Mucosa of descending colon (tissue), 3 donors: ENCODE measurements around the gene COA4. TPM values are rescaled to one million over a fixed set of nuclear protein-coding genes. Genes with fewer than 3 reads are reported as not detected.
"Not testable (repeated sequence)": the region's sequence is repeated elsewhere in the genome, so short reads cannot be mapped to it uniquely, and the experiment has no call there.

Experiments
- ATAC-seq: fragments of 200-7000 bp; cut with Tn5 transposase; one replicate; pipeline ENCODE4 v1.9.1; 2020; ENCODE audit warnings: mild to moderate bottlenecking, moderate library complexity
- DNase-seq, 3 donors: peaks; one replicate each; pipeline ENCODE4 v3.0.0-alpha.2; 2020
- H3K36me3 ChIP-seq: fragments of 200-600 bp; one replicate; pipeline ENCODE4 v1.8.0; 2021; ENCODE audit warnings: low read depth, mild to moderate bottlenecking
- H3K4me1 ChIP-seq: fragments of 200-600 bp; one replicate; pipeline ENCODE4 v1.8.0; 2021; ENCODE audit warnings: low read depth, mild to moderate bottlenecking
- H3K4me3 ChIP-seq: fragments of 200-600 bp; one replicate; pipeline ENCODE4 v1.8.0; 2021; ENCODE audit warnings: mild to moderate bottlenecking
- H3K9me3 ChIP-seq: fragments of 200-600 bp; one replicate; pipeline ENCODE4 v1.8.0; 2021; ENCODE audit warnings: mild to moderate bottlenecking
- CTCF ChIP-seq: fragments of 200-600 bp; IDR thresholded peaks from one replicate; pipeline ENCODE4 v1.8.0; 2022; ENCODE audit warnings: antibody characterized with exemption, mild to moderate bottlenecking
- intact Hi-C, 2 donors: fragments of 100-400 bp; cut with DNase I in 1 of 2; cut with micrococcal nuclease in 1 of 2; formaldehyde crosslinking; loops; one replicate each; pipeline versions ENCODE4 v1.11.0 to v1.11.1; 2022; cut with DNase I, micrococcal nuclease
- total RNA-seq, 3 donors: library from RNA; stranded (reverse); fragmentation: NEBNext Ultra II Directional in 2 of 3; extraction: Animal tissue kit (Norgen Biotek cat#: 25700) in 2 of 3; gene quantifications; one replicate each; pipeline versions ENCODE4 v1.2.1 to v1.2.4, GENCODE V29; 2021 to 2023
- donor health status: DM: no; HTN: no; CAD: no; lungs with moderate emphysema.
- donor health status: DM: no; HTN: no; CAD: no.
- donor health status: DM: no; HTN: yes; CAD: no.

COA4 gene
- total RNA-seq, 3 donors from 2014 or later, result 55.7 to 76.3 (median 61.0) TPM

- Histone ChIP-seq H3K36me3 (no peaks in the 10 kb centered on the region), H3K4me3 (no peak overlapping the region), H3K4me1 (no peaks in the 10 kb centered on the region), H3K9me3 (no peaks in the 10 kb centered on the region)
- intact Hi-C loops, result no loop called here
- DNase-seq, result no peak
- no peak for TF ChIP-seq CTCF
- peak; percentile 15 for ATAC-seq
Observed at GRCh38 chr11:73889019-73889418, 12.4 kb upstream of the COA4 start.

- no peak for ATAC-seq
- intact Hi-C loops, result no loop called here
- no peaks in the 10 kb centered on the region for H3K4me1 ChIP-seq
- H3K36me3 ChIP-seq, result no peaks in the 10 kb centered on the region
- no peak for TF ChIP-seq CTCF
- no peak for DNase-seq
- no peaks in the 10 kb centered on the region for H3K9me3 ChIP-seq
- no peak overlapping the region for H3K4me3 ChIP-seq
Observed at GRCh38 chr11:73888244-73888643, 11.6 kb upstream of the COA4 start.

- no peaks in the 10 kb centered on the region for H3K4me1 ChIP-seq
- no peak for ATAC-seq
- no peaks in the 10 kb centered on the region for H3K9me3 ChIP-seq
- no peak for DNase-seq
- no peak for TF ChIP-seq CTCF
- H3K4me3 ChIP-seq, result no peak overlapping the region
- H3K36me3 ChIP-seq, result no peaks in the 10 kb centered on the region
- intact Hi-C loops, result no loop called here
Observed at GRCh38 chr11:73883856-73884255, 7.2 kb upstream of the COA4 start.

- DNase-seq, intact Hi-C loops, H3K9me3 ChIP-seq, ATAC-seq, H3K4me3 ChIP-seq, H3K36me3 ChIP-seq: not testable (repeated sequence)
- H3K4me1 ChIP-seq, result peaks cover 12% of the 10 kb centered on the region
Observed at GRCh38 chr11:73880449-73880848, 3.8 kb upstream of the COA4 start.

GRCh38 chr11:73878771-73879170 is 2.1 kb upstream of the COA4 start:
- TF ChIP-seq CTCF, result no peak
- ATAC-seq (no peak), DNase-seq (no peak)
- Histone ChIP-seq H3K4me3 (no peak overlapping the region), H3K36me3 (no peaks in the 10 kb centered on the region), H3K4me1 (peaks cover 12% of the 10 kb centered on the region), H3K9me3 (no peaks in the 10 kb centered on the region)
- intact Hi-C loops, result no loop called here

GRCh38 chr11:73875840-73876239 is 806 bp downstream of the COA4 start:
- ATAC-seq (no peak), DNase-seq (peak in 2 of 3 donors; percentile 15 to 44)
- no peaks in the 10 kb centered on the region for H3K9me3 ChIP-seq
- peak overlapping the region; percentile 23 for H3K4me3 ChIP-seq
- peaks cover 12% of the 10 kb centered on the region for H3K4me1 ChIP-seq
- intact Hi-C loops, result no loop called here
- no peak for TF ChIP-seq CTCF
- H3K36me3 ChIP-seq, result no peaks in the 10 kb centered on the region
